Neural cell (in vitro differentiated cells): ENCODE data around the gene ABHD13.
"Not testable (repeated sequence)": the region's sequence is repeated elsewhere in the genome, so short reads cannot be mapped to it uniquely, and the experiment has no call there.

Experiments used
- EZH2 ChIP-seq: fragments of 200-600, 300-800 bp; shearing (Covaris generic), sonication (generic); IDR thresholded peaks from 2 replicates; pipeline ENCODE4 v1.6.1; 2014; ENCODE audit warnings: antibody characterized with exemption, low read length, borderline replicate concordance, mild to moderate bottlenecking; ENCODE audit not compliant: insufficient read depth, poor library complexity, severe bottlenecking
- POLR2AphosphoS5 ChIP-seq: IDR thresholded peaks from 2 replicates; pipeline ENCODE4 v1.6.1; 2012
- RAD21 ChIP-seq: fragments of 450-650 bp; conservative IDR thresholded peaks from 2 replicates; pipeline ENCODE4 v1.6.1; 2014; ENCODE audit warnings: antibody characterized with exemption, mild to moderate bottlenecking, moderate library complexity
- SMC3 ChIP-seq: fragments of 450-650 bp; conservative IDR thresholded peaks from 2 replicates; pipeline ENCODE4 v1.6.1; 2014; ENCODE audit warnings: antibody characterized with exemption, mild to moderate bottlenecking, moderate library complexity; ENCODE audit not compliant: poor library complexity
- TF ChIP-seq, protein P1 (sequence below): fragments of 450-650 bp; IDR thresholded peaks from 2 replicates; pipeline ENCODE4 v1.5.1; 2014; ENCODE audit warnings: antibody characterized with exemption, mild to moderate bottlenecking, moderate library complexity; ENCODE audit not compliant: poor library complexity, severe bottlenecking
- TF ChIP-seq, protein P2 (sequence below): IDR thresholded peaks from 2 replicates; pipeline ENCODE4 v1.6.1; 2012; ENCODE audit warnings: borderline replicate concordance

DNA sequence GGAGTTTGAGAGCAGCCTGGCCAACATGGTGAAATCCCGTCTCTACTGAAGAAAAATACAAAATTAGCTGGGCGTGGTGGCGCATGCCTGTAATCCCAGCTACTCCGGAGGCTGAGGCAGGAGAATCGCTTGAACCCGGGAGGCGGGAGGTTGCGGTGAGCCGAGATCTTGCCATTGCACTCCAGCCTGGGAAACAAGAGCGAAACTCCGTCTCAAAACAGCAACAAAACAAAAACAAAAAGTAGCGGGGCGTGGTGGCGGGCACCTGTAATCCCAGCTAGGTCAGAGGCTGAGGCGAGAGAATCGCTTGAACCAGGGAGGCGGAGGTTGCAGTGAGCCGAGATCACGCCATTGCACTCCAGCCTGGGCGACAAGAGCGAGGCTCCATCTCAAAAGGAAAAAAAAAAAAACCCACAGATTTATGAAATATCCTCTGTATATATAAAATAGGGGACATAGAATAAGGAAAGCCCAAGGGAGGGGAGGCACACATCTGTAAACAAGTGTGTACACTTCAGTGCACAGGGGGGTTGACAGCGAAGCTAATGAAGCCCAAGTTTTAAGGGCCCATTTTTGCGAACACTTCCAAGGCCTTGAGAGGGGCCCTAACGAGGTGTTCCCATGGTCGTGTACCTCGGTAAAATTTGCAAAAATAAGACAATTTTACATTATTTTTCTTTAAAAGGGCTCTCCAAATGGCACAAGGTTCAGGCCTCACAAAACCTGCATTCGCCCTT is 717 bp upstream of the ABHD13 start:
- TF ChIP-seq POLR2AphosphoS5, EZH2, SMC3, RAD21: not testable (repeated sequence)
- TF ChIP-seq, protein P1, sequence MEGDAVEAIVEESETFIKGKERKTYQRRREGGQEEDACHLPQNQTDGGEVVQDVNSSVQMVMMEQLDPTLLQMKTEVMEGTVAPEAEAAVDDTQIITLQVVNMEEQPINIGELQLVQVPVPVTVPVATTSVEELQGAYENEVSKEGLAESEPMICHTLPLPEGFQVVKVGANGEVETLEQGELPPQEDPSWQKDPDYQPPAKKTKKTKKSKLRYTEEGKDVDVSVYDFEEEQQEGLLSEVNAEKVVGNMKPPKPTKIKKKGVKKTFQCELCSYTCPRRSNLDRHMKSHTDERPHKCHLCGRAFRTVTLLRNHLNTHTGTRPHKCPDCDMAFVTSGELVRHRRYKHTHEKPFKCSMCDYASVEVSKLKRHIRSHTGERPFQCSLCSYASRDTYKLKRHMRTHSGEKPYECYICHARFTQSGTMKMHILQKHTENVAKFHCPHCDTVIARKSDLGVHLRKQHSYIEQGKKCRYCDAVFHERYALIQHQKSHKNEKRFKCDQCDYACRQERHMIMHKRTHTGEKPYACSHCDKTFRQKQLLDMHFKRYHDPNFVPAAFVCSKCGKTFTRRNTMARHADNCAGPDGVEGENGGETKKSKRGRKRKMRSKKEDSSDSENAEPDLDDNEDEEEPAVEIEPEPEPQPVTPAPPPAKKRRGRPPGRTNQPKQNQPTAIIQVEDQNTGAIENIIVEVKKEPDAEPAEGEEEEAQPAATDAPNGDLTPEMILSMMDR: not testable (repeated sequence)
- TF ChIP-seq, protein P2, sequence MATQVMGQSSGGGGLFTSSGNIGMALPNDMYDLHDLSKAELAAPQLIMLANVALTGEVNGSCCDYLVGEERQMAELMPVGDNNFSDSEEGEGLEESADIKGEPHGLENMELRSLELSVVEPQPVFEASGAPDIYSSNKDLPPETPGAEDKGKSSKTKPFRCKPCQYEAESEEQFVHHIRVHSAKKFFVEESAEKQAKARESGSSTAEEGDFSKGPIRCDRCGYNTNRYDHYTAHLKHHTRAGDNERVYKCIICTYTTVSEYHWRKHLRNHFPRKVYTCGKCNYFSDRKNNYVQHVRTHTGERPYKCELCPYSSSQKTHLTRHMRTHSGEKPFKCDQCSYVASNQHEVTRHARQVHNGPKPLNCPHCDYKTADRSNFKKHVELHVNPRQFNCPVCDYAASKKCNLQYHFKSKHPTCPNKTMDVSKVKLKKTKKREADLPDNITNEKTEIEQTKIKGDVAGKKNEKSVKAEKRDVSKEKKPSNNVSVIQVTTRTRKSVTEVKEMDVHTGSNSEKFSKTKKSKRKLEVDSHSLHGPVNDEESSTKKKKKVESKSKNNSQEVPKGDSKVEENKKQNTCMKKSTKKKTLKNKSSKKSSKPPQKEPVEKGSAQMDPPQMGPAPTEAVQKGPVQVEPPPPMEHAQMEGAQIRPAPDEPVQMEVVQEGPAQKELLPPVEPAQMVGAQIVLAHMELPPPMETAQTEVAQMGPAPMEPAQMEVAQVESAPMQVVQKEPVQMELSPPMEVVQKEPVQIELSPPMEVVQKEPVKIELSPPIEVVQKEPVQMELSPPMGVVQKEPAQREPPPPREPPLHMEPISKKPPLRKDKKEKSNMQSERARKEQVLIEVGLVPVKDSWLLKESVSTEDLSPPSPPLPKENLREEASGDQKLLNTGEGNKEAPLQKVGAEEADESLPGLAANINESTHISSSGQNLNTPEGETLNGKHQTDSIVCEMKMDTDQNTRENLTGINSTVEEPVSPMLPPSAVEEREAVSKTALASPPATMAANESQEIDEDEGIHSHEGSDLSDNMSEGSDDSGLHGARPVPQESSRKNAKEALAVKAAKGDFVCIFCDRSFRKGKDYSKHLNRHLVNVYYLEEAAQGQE: not testable (repeated sequence)
